Immature natural killer cell (primary cell): Measurements from ENCODE around the gene AP1G1. TPM values are rescaled to one million over a fixed set of nuclear protein-coding genes. Genes with fewer than 3 reads are reported as not detected.

Source experiments
- DNase-seq, 3 donors: peaks; one replicate each; pipeline ENCODE4 v3.0.0; 2022; ENCODE audit warnings: mixed read lengths in 1 of 3
- H3K27ac Mint-ChIP-seq, 6 donors: one replicate each; pipeline ENCODE4 v1.8.0; 2020; ENCODE audit warnings: mixed read lengths in 6 of 6, mild to moderate bottlenecking in 5 of 6, inconsistent platforms in 4 of 6, moderate library complexity in 3 of 6
- H3K27me3 Mint-ChIP-seq, 3 donors: one replicate each; pipeline ENCODE4 v1.8.0; 2020 to 2021; ENCODE audit warnings: low read depth in 3 of 3, mild to moderate bottlenecking in 3 of 3, mixed read lengths in 3 of 3, moderate library complexity in 3 of 3, inconsistent platforms in 1 of 3
- H3K36me3 Mint-ChIP-seq, 3 donors: one replicate each; pipeline ENCODE4 v1.8.0; 2020; ENCODE audit warnings: mixed read lengths in 3 of 3, inconsistent platforms in 2 of 3, mild to moderate bottlenecking in 2 of 3
- H3K4me1 Mint-ChIP-seq, 2 donors: one replicate each; pipeline ENCODE4 v1.8.0; 2020; ENCODE audit warnings: inconsistent platforms in 2 of 2, mild to moderate bottlenecking in 2 of 2, mixed read lengths in 2 of 2, moderate library complexity in 1 of 2
- H3K4me3 Mint-ChIP-seq, 5 donors: one replicate each; pipeline ENCODE4 v1.8.0; 2020; ENCODE audit warnings: mild to moderate bottlenecking in 5 of 5, mixed read lengths in 5 of 5, inconsistent platforms in 3 of 5, moderate library complexity in 3 of 5
- H3K9me3 Mint-ChIP-seq, 6 donors: one replicate each; pipeline ENCODE4 v1.8.0; 2020; ENCODE audit warnings: mild to moderate bottlenecking in 6 of 6, mixed read lengths in 6 of 6, inconsistent platforms in 4 of 6, moderate library complexity in 3 of 6
- polyA plus RNA-seq, 3 donors: library from polyadenylated mRNA; unstranded; fragments of 300-500 nt; fragmentation: Illumina TruSeq; gene quantifications; one replicate each; pipeline ENCODE4 v1.2.3, GENCODE V29; 2021

AP1G1 gene
- polyA plus RNA-seq, 3 donors from 2014 or later, result 5.2 to 24.4 (median 5.2) TPM

DNA sequence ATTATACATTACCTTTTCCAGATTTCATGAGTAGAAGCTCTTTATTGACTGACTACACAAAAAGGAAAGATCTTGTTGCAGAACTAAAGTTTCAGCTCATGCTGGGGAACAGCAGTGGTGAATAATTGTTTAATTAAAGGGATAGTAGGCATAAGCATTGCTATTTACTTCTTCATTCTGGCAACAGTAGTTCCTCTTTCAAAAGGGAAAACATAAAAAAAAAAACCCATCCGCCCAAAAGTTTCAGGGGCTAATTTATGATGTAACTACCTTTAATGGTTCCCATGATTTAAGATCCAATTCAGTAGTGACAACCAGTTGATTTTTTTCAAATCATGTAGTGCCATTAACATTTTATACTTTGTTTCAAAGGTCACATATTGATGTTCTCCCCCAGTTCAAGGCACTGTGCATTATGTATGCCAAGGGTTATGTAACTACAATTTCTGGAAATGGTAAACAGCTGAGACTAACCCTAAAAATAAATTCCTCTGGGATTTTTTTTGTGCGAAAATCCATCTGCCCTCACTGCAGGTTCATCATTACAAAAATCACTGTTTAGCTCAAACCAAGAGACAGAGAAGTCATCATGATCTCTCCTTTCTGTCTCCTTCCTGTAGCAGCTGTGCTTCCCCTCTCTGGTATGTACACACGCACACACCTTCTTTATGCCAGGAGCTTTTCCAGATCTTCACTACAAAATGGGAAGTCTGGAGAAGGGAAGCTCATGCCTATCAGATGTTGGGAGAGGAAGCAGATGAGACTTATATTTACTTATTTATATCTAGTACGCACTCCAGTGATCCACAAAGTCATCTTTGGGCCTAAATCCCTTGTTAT, 81.9 kb downstream of the AP1G1 start:
- peaks cover 15 to 20% of the 10 kb centered on the region in 2 donors for H3K4me1 Mint-ChIP-seq
- no peak overlapping the region for H3K4me3 Mint-ChIP-seq

DNA sequence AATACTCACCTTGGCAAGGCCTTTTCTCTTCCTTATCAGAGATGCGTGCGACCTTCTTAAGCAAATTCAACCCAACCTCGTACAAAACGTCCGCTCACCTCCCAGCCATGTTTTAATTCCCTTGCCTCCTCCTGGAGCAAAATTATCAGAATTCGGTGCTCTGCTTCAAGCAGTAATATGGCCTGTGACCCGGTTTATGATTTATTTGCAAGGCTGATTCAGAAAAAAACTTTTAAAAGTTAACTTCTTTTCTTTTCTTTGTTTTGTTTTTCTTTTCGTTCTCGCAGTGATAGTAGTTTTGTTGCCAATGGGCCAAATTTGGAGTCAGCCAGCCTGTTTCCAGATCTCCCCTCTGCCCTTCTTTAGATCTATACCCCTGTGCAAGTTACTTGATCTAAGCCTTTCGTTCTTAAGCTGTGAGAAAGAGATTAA, 84.3 kb downstream of the AP1G1 start, which contains the start of gene PHLPP2:
Gene PHLPP2 (minus strand): TSS at position 382 of the 432 bp plus-strand sequence. CDS start 9,906 bp downstream, outside the sequence.
- Mint-ChIP-seq H3K9me3 (no peaks in the 10 kb centered on the region), H3K36me3 (no peaks in the 10 kb centered on the region), H3K27me3 (peaks cover 2 to 8% (median 4%) of the 10 kb centered on the region in 3 donors), H3K27ac (peak within 1 kb of the TSS; percentile 57 to 84 (median 74)), H3K4me3 (peak within 1 kb of the TSS; percentile 84 to 95 (median 89)), H3K4me1 (peaks cover 16 to 22% of the 10 kb centered on the region in 2 donors)
- no peak for DNase-seq

More for the DNA sequence above, 81.9 kb downstream of the AP1G1 start:
- Mint-ChIP-seq H3K36me3 (peaks cover 0 to 5% (median 0%) of the 10 kb centered on the region in 3 donors), H3K27me3 (peaks cover 2 to 8% (median 3%) of the 10 kb centered on the region in 3 donors), H3K9me3 (no peaks in the 10 kb centered on the region), H3K27ac (peak overlapping the region in 1 of 6 donors; percentile 20)
- no peak for DNase-seq

DNA sequence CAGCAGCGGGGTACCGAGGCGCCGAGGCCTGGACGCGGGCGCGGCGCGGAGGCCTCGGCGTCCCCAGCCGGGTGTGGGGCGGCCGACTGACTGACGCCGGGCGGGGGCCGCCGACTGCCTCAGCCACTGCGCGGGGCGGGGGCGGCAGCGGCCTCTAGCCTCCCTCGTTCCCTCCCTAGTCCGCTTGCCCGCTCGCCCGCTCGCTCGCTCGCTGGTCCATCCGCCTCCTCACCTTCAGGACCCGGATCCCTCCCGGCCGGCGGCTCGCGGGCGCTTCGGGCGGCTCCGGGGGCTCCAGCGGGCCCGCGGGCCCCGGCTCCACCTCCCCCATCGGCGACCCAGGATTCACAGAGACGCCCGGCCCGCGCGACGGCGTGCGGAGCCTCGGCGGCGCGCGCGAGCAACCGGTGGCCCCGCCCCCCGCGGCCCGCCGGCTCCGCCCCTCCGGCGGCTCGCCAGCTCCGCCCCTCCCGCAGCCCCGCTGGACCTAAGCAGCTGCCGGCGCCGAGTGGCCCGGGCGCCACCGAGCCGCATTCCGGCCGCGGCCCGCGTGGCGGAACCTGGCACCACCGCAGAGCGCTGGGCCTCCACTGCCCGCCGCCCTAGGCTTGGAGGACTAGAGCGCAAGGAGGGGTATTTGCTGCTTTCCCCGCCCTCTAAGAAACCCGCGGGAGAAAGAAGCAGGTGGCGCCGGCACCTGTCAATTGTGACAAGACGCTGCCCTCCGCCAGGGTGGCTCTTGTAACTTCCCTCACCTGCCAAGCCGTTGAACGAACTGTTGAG, 84.9 kb downstream of the AP1G1 start:
- peaks cover 16 to 22% of the 10 kb centered on the region in 2 donors for H3K4me1 Mint-ChIP-seq
- H3K9me3 Mint-ChIP-seq, result no peaks in the 10 kb centered on the region
- H3K27me3 Mint-ChIP-seq, result peaks cover 2 to 8% (median 4%) of the 10 kb centered on the region in 3 donors
- H3K36me3 Mint-ChIP-seq, result peaks cover 0 to 2% (median 0%) of the 10 kb centered on the region in 3 donors
- peak overlapping the region; percentile 57 to 84 (median 74) for H3K27ac Mint-ChIP-seq
- DNase-seq, result peak; percentile 78 to 83 (median 81)
- peak overlapping the region; percentile 84 to 95 (median 89) for H3K4me3 Mint-ChIP-seq

DNA sequence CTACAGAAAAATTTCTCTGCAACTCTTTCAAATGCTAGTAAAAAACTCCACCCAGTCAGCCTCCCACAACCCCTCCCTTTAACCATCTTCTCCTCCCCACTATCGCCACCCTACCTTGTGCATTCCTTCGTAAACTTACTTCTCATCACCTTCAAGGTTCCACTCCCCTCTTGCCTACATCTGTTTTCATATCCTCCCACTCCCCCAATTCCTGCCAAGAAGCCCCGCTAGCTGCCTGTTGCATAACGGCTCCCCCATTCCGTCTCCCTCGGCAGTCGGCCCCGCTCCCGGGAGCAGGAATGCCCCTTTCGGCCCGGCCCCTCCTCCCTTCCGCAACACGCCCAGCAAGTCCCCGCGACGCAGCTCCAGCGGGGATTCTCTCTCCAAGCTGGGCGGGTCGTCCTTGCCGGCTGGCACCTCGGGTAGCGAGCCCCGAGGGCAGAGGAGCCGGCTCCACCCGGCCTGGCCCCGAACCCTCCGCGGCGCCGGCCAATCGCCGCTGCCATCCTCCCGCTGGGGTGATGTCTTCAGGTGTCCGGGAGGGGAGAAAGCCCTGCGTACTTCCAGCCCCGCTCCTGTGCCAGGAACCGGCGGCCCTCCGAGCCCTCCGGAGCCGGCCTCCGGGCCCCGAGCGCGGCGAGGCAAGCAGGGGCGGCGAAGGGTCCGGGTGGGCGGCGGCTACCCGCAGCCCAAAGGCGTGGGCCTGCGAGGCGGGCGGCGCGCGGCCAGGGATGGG, 85.7 kb downstream of the AP1G1 start:
- Mint-ChIP-seq H3K4me1 (peaks cover 16 to 22% of the 10 kb centered on the region in 2 donors), H3K4me3 (peak overlapping the region; percentile 88 to 96 (median 91)), H3K27ac (peak overlapping the region; percentile 55 to 89 (median 72)), H3K9me3 (no peaks in the 10 kb centered on the region), H3K27me3 (peaks cover 2 to 8% (median 4%) of the 10 kb centered on the region in 3 donors), H3K36me3 (peaks cover 0 to 3% (median 0%) of the 10 kb centered on the region in 3 donors)
- DNase-seq, result peak; percentile 44 to 50 (median 46)

DNA sequence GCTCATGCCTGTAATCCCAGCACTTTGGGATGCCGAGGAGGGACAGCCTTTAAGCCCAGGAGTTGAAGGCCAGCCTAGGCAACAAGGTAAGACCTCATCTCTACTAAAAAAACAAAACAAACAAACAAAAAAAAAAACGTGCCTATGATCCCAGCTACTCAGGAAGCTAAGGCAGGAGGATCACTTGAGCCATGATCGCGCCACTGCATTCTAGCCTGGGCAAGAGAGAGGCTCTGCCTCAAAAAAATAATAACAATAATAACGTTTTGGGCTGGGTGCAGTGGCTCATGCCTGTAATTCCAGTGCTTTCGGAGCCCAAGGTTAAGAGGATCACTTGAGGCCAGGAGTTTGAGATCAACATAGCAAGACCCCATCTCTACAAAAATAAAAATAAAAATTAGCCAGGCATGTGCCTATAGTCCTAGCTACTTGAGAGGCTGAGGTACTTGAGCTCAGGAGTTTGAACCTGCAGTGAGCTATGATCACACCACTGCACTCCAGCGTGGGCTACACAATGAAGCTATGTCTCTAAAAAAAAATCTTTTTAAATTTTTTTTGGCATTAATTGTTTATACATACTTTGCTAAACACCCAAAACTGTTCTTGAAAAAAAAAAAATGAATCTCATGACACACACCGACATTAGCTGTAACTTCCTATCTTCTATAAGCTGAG, 87.4 kb downstream of the AP1G1 start:
- peak overlapping the region in 4 of 5 donors; percentile 27 to 92 (median 67) for H3K4me3 Mint-ChIP-seq
- no peak for DNase-seq
- no peaks in the 10 kb centered on the region for H3K9me3 Mint-ChIP-seq
- H3K27ac Mint-ChIP-seq, result peak overlapping the region in 1 of 6 donors; percentile 24
- H3K27me3 Mint-ChIP-seq, result peaks cover 2 to 8% (median 4%) of the 10 kb centered on the region in 3 donors
- peaks cover 16 to 22% of the 10 kb centered on the region in 2 donors for H3K4me1 Mint-ChIP-seq
- peaks cover 0 to 4% (median 0%) of the 10 kb centered on the region in 3 donors for H3K36me3 Mint-ChIP-seq

DNA sequence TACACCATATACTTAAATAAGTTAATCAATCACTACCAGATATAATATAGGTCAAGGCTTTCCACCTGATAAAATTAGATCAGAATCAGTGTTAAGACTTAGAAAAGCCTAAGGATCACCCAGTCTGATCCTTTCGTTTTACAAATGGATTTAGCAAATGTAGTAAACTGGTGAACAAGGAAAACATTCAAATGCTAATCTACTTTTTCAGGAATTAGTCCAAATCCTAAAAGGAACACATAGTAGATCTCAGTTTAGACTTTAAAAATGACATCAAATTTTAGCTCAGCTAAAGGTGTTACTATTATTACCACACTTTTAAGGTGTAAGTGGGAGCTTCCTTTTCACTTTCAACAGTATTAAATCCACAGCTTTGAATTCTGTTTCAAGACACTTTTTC, 96.1 kb downstream of the AP1G1 start:
- no peak for DNase-seq
- H3K27me3 Mint-ChIP-seq, result no peaks in the 10 kb centered on the region
- no peaks in the 10 kb centered on the region for H3K9me3 Mint-ChIP-seq
- peaks cover 0 to 9% (median 3%) of the 10 kb centered on the region in 3 donors for H3K36me3 Mint-ChIP-seq
- H3K4me3 Mint-ChIP-seq, result no peak overlapping the region
- peaks cover 0 to 2% of the 10 kb centered on the region in 2 donors for H3K4me1 Mint-ChIP-seq
- H3K27ac Mint-ChIP-seq, result no peak overlapping the region

DNA sequence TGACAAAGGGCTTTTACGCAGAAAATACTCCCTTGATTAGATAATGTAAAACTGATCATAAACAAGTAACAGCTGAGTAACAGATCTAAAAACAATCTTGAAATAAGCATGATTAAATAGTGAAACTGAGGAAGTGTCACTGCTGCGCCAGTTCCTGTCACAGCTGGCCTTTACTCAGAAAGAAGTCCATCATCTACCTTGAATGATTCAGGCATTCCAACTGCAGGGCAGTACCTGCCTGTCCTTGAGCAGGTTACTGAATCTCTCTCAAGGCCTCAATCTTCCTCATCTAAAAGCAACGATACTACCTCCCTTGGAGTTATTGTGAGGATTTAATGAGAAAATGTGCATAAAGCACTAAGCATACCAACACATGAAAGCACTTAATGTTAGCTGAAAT, 96.8 kb downstream of the AP1G1 start:
- peaks cover 0 to 9% (median 3%) of the 10 kb centered on the region in 3 donors for H3K36me3 Mint-ChIP-seq
- no peak for DNase-seq
- no peak overlapping the region for H3K27ac Mint-ChIP-seq
- no peaks in the 10 kb centered on the region for H3K27me3 Mint-ChIP-seq
- no peaks in the 10 kb centered on the region for H3K9me3 Mint-ChIP-seq
- H3K4me3 Mint-ChIP-seq, result no peak overlapping the region
- peaks cover 0 to 2% of the 10 kb centered on the region in 2 donors for H3K4me1 Mint-ChIP-seq

DNA sequence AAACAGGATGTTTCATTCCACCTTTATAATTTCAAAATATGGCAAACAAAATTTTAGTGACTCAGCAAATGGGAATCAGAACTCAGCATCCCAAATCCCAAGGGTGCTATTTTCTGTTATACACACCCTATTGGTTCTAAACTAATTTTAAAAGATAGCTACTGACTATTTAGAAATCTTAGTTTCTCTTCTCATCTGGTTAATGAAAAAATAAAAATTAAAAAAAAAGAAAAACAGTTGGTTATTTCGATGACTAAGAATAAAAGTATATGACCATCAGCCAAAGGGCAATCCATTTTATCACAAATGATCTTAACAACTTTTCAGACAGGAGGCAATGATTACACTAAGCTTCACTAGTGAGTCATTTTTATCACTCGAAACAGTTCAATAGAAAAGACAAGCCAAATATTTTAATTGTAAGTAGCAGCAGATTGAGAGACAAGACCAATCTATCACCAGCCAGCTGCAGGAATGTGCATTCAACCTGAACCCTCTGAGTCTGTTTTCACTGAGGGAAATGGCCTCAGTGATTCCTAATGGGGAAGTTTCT, 99.3 kb downstream of the AP1G1 start:
- Mint-ChIP-seq H3K4me1 (peaks cover 0 to 4% of the 10 kb centered on the region in 2 donors), H3K4me3 (no peak overlapping the region), H3K9me3 (no peaks in the 10 kb centered on the region), H3K27ac (no peak overlapping the region), H3K27me3 (no peaks in the 10 kb centered on the region), H3K36me3 (no peaks in the 10 kb centered on the region)
- no peak for DNase-seq

DNA sequence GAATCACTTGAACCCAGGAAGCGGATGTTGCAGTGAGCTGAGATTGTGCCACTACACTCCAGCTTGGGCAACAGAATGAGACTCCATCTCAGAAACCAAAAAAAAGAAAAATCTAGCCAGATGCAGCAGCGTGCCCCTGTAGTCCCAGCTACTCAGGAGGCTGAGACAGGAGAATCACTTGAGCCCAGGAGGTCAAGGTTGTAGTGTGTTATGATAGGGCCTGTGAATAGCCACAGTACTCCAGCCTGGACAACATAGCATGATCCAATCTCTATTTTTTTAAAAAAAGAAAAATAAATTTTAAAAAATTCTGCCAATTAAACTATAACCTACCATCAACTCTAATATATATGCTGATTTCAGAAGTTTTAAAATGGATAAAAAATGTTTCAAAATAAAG, 99.9 kb downstream of the AP1G1 start:
- Mint-ChIP-seq H3K27me3 (no peaks in the 10 kb centered on the region), H3K4me1 (peaks cover 0 to 4% of the 10 kb centered on the region in 2 donors), H3K36me3 (no peaks in the 10 kb centered on the region), H3K27ac (no peak overlapping the region), H3K9me3 (no peaks in the 10 kb centered on the region), H3K4me3 (no peak overlapping the region)
- no peak for DNase-seq

DNA sequence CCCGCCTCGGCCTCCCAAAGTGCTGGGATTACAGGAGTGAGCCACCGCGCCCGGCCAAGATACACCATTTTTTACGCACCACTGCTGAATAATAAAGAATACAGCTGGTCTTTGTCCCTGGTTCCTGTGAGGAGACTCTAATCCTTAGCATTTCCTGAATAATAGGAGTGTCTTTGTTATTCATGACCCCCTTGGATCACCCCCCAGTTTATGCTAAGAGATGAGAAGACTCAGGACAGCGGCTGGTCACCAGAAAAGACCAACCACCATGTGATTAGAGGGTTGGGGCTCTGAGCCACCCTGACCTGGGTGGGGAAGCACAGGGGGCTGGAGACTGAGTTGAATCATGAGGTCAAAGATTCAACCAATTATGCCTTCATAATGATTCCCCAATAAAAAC, 101.4 kb downstream of the AP1G1 start:
- Mint-ChIP-seq H3K4me3 (no peak overlapping the region), H3K9me3 (no peaks in the 10 kb centered on the region), H3K27ac (no peak overlapping the region), H3K36me3 (no peaks in the 10 kb centered on the region), H3K4me1 (peaks cover 0 to 4% of the 10 kb centered on the region in 2 donors), H3K27me3 (no peaks in the 10 kb centered on the region)
- no peak for DNase-seq

DNA sequence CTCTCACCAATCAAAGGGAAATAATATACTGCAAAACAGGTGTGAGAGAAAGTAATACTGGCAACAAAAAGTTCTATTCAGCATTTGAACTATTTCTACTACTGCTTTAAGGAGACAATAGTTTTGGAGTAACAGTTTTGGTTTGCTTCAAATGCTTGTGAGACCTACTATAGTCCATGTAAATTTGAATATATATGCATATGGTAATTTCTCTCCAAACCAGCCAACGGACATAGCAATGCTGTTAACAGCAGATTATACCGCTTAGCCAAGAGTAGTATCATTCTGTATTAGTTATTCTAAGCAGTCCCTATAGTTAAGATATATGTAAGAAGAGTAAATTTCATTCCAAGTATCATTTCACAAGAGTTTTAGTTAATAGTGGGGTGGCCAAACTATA, 102.6 kb downstream of the AP1G1 start:
- DNase-seq, result no peak
- Mint-ChIP-seq H3K4me3 (no peak overlapping the region), H3K27ac (no peak overlapping the region), H3K27me3 (no peaks in the 10 kb centered on the region), H3K9me3 (no peaks in the 10 kb centered on the region), H3K4me1 (peaks cover 0 to 4% of the 10 kb centered on the region in 2 donors), H3K36me3 (peaks cover 0 to 5% (median 0%) of the 10 kb centered on the region in 3 donors)

DNA sequence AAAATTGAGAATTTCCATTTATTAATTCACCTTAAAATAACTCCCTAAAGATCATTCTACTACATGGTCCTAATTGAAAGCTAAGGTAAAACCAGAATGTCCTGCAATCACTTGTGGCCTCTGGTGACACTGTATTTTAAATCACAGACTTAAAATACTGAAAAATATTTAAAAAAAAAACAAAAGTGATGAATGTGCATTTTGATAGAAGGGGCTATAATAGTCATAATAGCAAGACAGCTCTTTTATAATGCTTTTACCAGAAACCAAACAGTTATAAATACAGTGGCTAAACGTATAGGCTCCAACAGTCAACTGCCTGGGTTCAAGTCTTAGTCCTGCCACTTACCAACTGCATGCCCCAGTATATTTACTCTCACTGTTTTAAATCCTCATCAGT, 105.3 kb downstream of the AP1G1 start:
- no peak overlapping the region for H3K27ac Mint-ChIP-seq
- no peak for DNase-seq
- H3K4me3 Mint-ChIP-seq, result no peak overlapping the region
- H3K27me3 Mint-ChIP-seq, result no peaks in the 10 kb centered on the region
- no peaks in the 10 kb centered on the region for H3K9me3 Mint-ChIP-seq
- H3K4me1 Mint-ChIP-seq, result peaks cover 0 to 4% of the 10 kb centered on the region in 2 donors
- peaks cover 0 to 11% (median 5%) of the 10 kb centered on the region in 3 donors for H3K36me3 Mint-ChIP-seq
